HepG2 (cell line): ENCODE measurements around the gene DNAJB12. TPM values are rescaled to one million over a fixed set of nuclear protein-coding genes. Genes with fewer than 3 reads are reported as not detected.

Experiments
- CENPT ChIP-seq: sonication (generic); formaldehyde crosslinking; IDR thresholded peaks from 2 replicates; pipeline ENCODE4 v1.8.0; 2022; ENCODE audit warnings: low read depth, mild to moderate bottlenecking, moderate library complexity, missing genetic modification reagents
- CSRNP1 ChIP-seq: sonication (generic); formaldehyde crosslinking; IDR thresholded peaks from 2 replicates; pipeline ENCODE4 v1.8.1; 2023; ENCODE audit warnings: mild to moderate bottlenecking, missing genetic modification reagents
- DPF2 ChIP-seq: sonication (generic); formaldehyde crosslinking; IDR thresholded peaks from 2 replicates; pipeline ENCODE4 v1.4.0; 2020; ENCODE audit warnings: mild to moderate bottlenecking, low read depth, missing genetic modification reagents, borderline replicate concordance
- EED ChIP-seq: sonication (generic); formaldehyde crosslinking; IDR thresholded peaks from 2 replicates; pipeline ENCODE4 v1.5.0; 2020; ENCODE audit warnings: mild to moderate bottlenecking, missing genetic modification reagents
- FOXK1 ChIP-seq: sonication (generic); formaldehyde crosslinking; IDR thresholded peaks from 2 replicates; pipeline ENCODE4 v1.4.0; 2020; ENCODE audit warnings: low read depth, missing genetic modification reagents, borderline replicate concordance
- HES4 ChIP-seq: sonication (generic); formaldehyde crosslinking; IDR thresholded peaks from 2 replicates; pipeline ENCODE4 v1.9.0; 2021; ENCODE audit warnings: mild to moderate bottlenecking, missing genetic modification reagents, borderline replicate concordance
- MAFF ChIP-seq: IDR thresholded peaks from 2 replicates; pipeline ENCODE4 v1.6.1; 2011; ENCODE audit warnings: low read depth, low read length, improper control_type of control experiment
- MED13 ChIP-seq: sonication (generic); formaldehyde crosslinking; IDR thresholded peaks from 2 replicates; pipeline ENCODE4 v1.5.0; 2020; ENCODE audit warnings: missing genetic modification reagents
- MLLT10 ChIP-seq: sonication (generic); formaldehyde crosslinking; IDR thresholded peaks from 2 replicates; pipeline ENCODE4 v1.4.0; 2020; ENCODE audit warnings: missing genetic modification reagents
- RXRA ChIP-seq: sonication (generic); formaldehyde crosslinking; IDR thresholded peaks from 2 replicates; pipeline ENCODE4 v1.5.1; 2020; ENCODE audit warnings: missing genetic modification reagents
- SKI ChIP-seq: fragments of 450-650 bp; IDR thresholded peaks from one replicate; pipeline ENCODE4 v1.6.1; 2018; ENCODE audit warnings: mild to moderate bottlenecking; ENCODE audit not compliant: partially characterized antibody
- TAF1 ChIP-seq: sonication (generic); formaldehyde crosslinking; IDR thresholded peaks from 2 replicates; pipeline ENCODE4 v1.4.0; 2020; ENCODE audit warnings: missing genetic modification reagents
- TMF1 ChIP-seq: sonication (generic); formaldehyde crosslinking; IDR thresholded peaks from 2 replicates; pipeline ENCODE4 v1.8.1; 2022; ENCODE audit warnings: low read depth, missing genetic modification reagents
- UBTF ChIP-seq: sonication (generic); formaldehyde crosslinking; IDR thresholded peaks from 2 replicates; pipeline ENCODE4 v1.4.0; 2020; ENCODE audit warnings: mild to moderate bottlenecking, missing genetic modification reagents
- ZC3H4 ChIP-seq: sonication (generic); formaldehyde crosslinking; IDR thresholded peaks from 2 replicates; pipeline ENCODE4 v1.4.0; 2020; ENCODE audit warnings: missing genetic modification reagents, borderline replicate concordance
- ZEB1 ChIP-seq: IDR thresholded peaks from 2 replicates; pipeline ENCODE4 v1.6.1; 2012; ENCODE audit warnings: mild to moderate bottlenecking, low read depth, inconsistent platforms; ENCODE audit not compliant: insufficient replicate concordance
- ZMYM4 ChIP-seq: sonication (generic); formaldehyde crosslinking; IDR thresholded peaks from 2 replicates; pipeline ENCODE4 v1.8.1; 2023; ENCODE audit warnings: mild to moderate bottlenecking, missing genetic modification reagents
- ZNF160 ChIP-seq: sonication (generic); formaldehyde crosslinking; IDR thresholded peaks from 2 replicates; pipeline ENCODE4 v1.8.0; 2022; ENCODE audit warnings: mild to moderate bottlenecking, inconsistent platforms, missing genetic modification reagents
- ZNF18 ChIP-seq: sonication (generic); formaldehyde crosslinking; IDR thresholded peaks from 2 replicates; pipeline ENCODE4 v1.8.0; 2022; ENCODE audit warnings: mild to moderate bottlenecking, missing genetic modification reagents; ENCODE audit not compliant: insufficient replicate concordance
- ZNF501 ChIP-seq: sonication (generic); formaldehyde crosslinking; IDR thresholded peaks from 2 replicates; pipeline ENCODE4 v1.5.1; 2020; ENCODE audit warnings: mild to moderate bottlenecking, moderate library complexity, missing genetic modification reagents
- ZNF552 ChIP-seq: sonication (generic); formaldehyde crosslinking; IDR thresholded peaks from 2 replicates; pipeline ENCODE4 v1.9.0; 2022; ENCODE audit warnings: missing genetic modification reagents, mild to moderate bottlenecking, borderline replicate concordance
- ZNF572 ChIP-seq: sonication (generic); formaldehyde crosslinking; IDR thresholded peaks from 2 replicates; pipeline ENCODE4 v1.5.1; 2020; ENCODE audit warnings: mild to moderate bottlenecking, missing genetic modification reagents
- ZNF7 ChIP-seq: IDR thresholded peaks from 2 replicates; pipeline ENCODE4 v1.6.1; 2016; ENCODE audit warnings: missing biosample characterization, missing genetic modification reagents
- ZNF703 ChIP-seq: sonication (generic); formaldehyde crosslinking; IDR thresholded peaks from 2 replicates; pipeline ENCODE4 v1.5.1; 2020; ENCODE audit warnings: missing genetic modification reagents, mild to moderate bottlenecking, moderate library complexity, borderline replicate concordance
- ZSCAN22 ChIP-seq: sonication (generic); formaldehyde crosslinking; IDR thresholded peaks from 2 replicates; pipeline ENCODE4 v1.4.0; 2020; ENCODE audit warnings: mild to moderate bottlenecking, missing genetic modification reagents
- polyA plus RNA-seq, 8 experiments: library from polyadenylated mRNA; depleted of rRNA in 3 of 8; stranded (reverse) in 7 of 8; unstranded in 1 of 8; fragments of >200 nt; fragmentation: Illumina TruSeq in 4 of 8; extraction: Trizol in 4 of 8; gene quantifications; 2 replicates each; pipeline versions ENCODE4 v1.2.1 to v1.2.3, GENCODE V29; 2011 to 2016; ENCODE audit warnings: low read depth in 4 of 8, missing spikeins in 1 of 8, mixed read lengths in 1 of 8; ENCODE audit not compliant: insufficient read depth in 1 of 8
- total RNA-seq, 5 experiments: library from RNA; depleted of rRNA; stranded (reverse); fragments of >200 nt; fragmentation: Illumina TruSeq; extraction: Trizol; gene quantifications; 2 replicates each; pipeline ENCODE4 v1.2.3, GENCODE V29; 2016; ENCODE audit warnings: low read depth in 1 of 5

DNAJB12 gene
- total and polyA plus RNA-seq, 2 of the 13 experiments (the other 11 are each of a cell fraction or from before 2014, with no cell fraction given): 10.8 to 18.2 TPM

GRCh38 chr10:72353965-72354355 lies 759 bp downstream of the DNAJB12 start (continued):
- TF ChIP-seq UBTF (peak; percentile 16; the same call in 1 of the 2 replicates), ZNF18 (no peak), EED (no peak), TAF1 (peak; percentile 15; the same call in 1 of the 2 replicates), ZSCAN22 (CRISPR knock-in tag) (peak; percentile 6; the same call in 1 of the 2 replicates), ZNF572 (CRISPR knock-in tag) (peak; percentile 48; the same call in 1 of the 2 replicates), ZNF501 (CRISPR knock-in tag) (no peak), ZC3H4 (CRISPR knock-in tag) (peak; percentile 37; the same call in 1 of the 2 replicates), ZNF160 (no peak), MLLT10 (CRISPR knock-in tag) (no peak), DPF2 (no peak), RXRA (CRISPR knock-in tag) (no peak), ZNF552 (CRISPR knock-in tag) (no peak), MAFF (no peak), CSRNP1 (CRISPR knock-in tag) (no peak; the same call in 1 of the 2 replicates), MED13 (CRISPR knock-in tag) (no peak), ZMYM4 (CRISPR knock-in tag) (no peak), FOXK1 (CRISPR knock-in tag) (peak; percentile 10; the same call in 1 of the 2 replicates), HES4 (CRISPR knock-in tag) (0 out of 2 replicates have a peak, but pooled peaks have one; percentile 3), ZEB1 (no peak), ZNF7 (no peak), TMF1 (CRISPR knock-in tag) (no peak; the same call in 1 of the 2 replicates), CENPT (CRISPR knock-in tag) (no peak), SKI (no peak), ZNF703 (CRISPR knock-in tag) (no peak)
